A204.1 (cell line): ENCODE data around the gene C9orf43.
"Not testable (repeated sequence)": the region's sequence is repeated elsewhere in the genome, so short reads cannot be mapped to it uniquely, and the experiment has no call there.

Experiments
- FAIRE-seq: peaks from 2 replicates; lab custom pipeline; 2012; peaks lifted over from hg19 to GRCh38; lab: Jason Lieb, UNC

C9orf43 gene

DNA sequence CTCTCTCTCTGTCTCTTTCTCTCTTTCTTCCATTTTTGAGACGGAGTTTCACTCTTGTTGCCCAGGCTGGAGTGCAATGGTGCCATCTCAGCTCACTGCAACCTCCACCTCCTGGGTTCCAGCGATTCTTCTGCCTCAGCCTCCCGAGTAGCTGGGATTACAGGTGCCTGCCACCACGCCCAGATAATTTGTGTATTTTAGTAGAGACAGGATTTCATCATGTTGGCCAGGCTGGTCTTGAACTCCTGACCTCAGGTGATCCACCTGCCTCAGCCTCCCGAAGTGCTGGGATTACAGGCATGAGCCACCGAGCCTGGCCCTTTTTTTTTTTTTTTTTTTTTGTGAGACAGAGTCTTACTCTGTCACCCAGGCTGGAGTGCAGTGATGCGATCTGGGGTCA is 29.1 kb upstream of the C9orf43 start:
- not testable (repeated sequence) for FAIRE-seq

GRCh38 chr9:113381909-113382411 is 28.6 kb upstream of the C9orf43 start:
- FAIRE-seq, result no peak

GRCh38 chr9:113386571-113387393 is 23.8 kb upstream of the C9orf43 start:
- FAIRE-seq, result no peak

DNA sequence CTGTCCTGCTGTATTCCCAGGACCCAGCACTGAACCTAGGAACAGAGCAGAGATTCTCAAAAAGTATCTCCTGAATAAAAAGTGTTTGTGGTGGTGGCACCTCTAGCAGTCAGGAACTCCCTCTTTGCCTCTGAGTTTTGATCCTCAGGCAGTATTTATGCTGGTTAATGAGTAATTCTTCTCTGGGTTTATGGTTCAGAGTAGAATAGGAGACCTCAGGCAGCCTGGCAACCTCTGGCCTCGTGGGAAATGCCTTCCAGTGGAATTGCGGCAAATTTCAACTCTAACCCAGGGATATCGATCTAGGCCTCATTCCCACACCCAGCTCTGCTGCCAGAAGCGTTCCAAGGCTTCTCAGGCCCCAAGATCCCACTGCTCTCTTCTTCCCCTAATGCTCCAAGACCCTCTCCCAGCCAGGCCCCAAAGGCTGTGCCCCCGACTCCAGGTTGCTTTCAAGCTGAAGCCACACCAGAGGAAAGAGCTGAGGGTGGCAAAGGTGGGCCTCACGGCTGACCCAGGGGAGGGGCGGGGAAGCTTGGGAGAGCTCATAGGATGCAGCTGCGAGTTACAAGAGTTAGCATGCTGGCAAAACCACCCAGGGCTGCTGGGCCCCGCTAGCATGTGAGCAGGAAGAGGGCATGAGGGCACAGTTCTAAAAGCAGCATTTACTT is 22.9 kb upstream of the C9orf43 start:
- FAIRE-seq, result no peak

DNA sequence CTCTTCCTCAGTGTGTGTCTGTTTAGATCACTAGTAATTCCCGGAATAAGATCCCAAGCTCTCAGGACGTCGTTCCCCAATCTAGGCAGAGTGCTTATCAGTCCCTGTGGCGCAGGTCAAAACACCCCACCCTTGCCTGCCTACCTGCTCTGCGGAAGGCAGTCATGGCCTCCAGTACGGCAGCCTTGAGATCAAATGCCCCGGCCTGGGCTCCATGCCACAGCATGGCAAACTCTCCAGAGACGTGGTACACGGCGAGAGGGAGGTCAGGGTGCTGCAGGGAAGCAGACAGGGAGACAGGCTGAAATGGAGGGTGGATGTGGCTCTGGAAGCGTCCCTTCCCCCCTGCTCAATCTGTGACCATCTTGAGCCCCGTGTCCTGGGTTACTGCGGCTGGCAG is 21.7 kb upstream of the C9orf43 start:
- FAIRE-seq, result no peak

DNA sequence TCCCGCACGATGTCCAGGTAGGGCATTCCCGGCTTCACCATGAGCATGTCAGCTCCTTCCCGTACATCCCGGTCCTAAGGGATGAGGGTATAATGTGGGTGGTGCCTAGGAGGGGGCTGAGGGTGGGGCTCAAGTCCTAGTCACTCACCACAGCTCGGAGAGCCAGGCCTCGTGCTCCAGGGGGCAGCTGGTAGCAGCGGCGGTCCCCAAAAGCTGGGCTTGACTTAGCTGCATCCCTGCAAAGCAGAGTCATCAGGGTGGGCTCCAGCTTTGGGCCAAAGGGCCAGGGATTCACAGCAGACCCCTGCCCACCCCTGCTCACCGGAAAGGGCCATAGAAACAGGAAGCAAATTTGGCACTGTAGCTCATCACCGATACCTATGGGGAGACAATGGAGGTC is 21.1 kb upstream of the C9orf43 start:
- no peak for FAIRE-seq

GRCh38 chr9:113390192-113390960 is 20.2 kb upstream of the C9orf43 start:
- FAIRE-seq, result no peak

- FAIRE-seq, result no peak
Measured at GRCh38 chr9:113391917-113392316, 18.6 kb upstream of the C9orf43 start.

DNA sequence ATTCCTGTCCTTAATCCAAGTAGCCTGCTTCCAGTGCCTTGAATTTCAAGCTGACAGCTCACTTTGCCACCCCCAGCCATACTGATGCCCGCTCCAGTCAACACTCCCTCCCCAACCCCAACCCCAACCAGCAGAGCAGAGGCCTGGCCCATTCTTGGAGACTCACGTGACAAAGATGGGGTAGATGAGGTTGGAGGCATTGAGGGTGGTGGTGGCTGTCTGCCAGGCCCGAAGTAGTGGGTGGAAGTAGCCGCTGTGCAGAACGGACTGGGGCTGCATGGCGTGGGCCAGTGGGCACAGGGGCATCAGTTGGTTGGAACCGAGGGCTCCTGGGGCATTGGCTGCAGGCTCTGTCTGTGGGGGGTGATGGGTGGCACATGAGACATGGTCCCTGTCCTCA is 17.3 kb upstream of the C9orf43 start:
- FAIRE-seq, result no peak

- FAIRE-seq, result no peak
Measured at GRCh38 chr9:113395000-113395861, 15.3 kb upstream of the C9orf43 start.

GRCh38 chr9:113397203-113397631 is 13.3 kb upstream of the C9orf43 start:
- FAIRE-seq, result no peak

- FAIRE-seq, result no peak
Measured at GRCh38 chr9:113398796-113399195, 11.8 kb upstream of the C9orf43 start.

DNA sequence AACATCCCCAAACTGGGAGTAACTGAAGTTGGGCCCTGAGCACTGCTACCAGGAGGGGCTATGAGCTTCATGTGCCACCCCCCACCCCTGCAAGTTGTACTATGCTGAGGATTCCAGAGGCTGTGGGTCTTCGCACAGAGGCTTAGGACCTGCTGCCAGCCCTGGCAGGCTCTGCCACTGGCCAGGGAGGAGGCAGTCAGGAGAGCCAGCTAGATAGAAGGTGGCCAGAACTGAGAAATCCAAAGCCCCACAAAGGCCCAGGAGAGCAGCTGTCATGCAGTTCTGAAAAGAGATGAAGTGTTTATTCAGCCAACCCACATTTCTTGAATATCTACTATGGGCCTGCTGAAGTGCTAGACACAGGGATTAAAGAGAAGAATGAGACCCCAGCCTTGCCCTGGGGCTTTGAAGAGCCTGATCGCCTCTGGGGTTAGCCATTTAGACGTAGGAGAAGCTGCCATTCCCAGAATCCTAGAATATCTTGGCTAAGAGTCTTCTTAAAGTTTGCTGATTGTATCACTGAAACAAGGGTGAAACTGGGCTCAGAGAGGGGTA is 10.8 kb upstream of the C9orf43 start:
- FAIRE-seq, result no peak

- peak; percentile 93 for FAIRE-seq
Measured at GRCh38 chr9:113401027-113401792, 9.3 kb upstream of the C9orf43 start, which contains the start of gene ALAD. ALAD (minus strand) TSS chr9:113401284; CDS start chr9:113393559, 7,725 bp downstream.

- no peak for FAIRE-seq
Measured at GRCh38 chr9:113403646-113404045, 6.9 kb upstream of the C9orf43 start.

- not testable (repeated sequence) for FAIRE-seq
Measured at GRCh38 chr9:113406353-113406752, 4.2 kb upstream of the C9orf43 start.

DNA sequence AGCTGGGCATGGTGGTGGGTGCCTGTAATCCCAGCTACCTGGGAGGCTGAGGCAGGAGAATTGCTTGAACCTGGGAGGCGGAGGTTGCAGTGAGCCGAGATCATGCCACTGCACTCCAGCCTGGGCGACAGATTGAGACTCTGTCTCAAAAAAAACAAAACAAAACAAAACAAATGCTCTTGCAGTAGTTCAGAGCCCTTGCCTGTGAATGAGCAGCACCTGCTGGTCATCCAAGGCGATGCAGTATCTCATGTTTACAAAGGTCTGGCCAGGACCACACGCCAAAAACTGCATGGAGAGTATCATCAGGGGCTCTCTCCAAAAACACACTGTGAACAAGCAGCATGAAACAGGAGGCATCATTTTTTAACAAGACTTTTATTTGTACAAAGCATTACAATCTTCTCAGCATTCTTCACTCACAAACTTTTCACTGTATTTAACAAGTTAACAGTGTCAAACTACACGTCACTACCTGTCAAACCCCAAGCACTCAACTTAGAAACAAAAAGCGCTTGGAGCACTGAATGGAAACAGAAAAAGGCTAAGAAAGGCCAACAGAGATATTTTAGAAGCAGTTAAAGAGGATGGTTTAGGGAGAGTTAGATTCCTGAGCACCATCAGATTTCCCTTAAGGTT is 3.6 kb upstream of the C9orf43 start:
- not testable (repeated sequence) for FAIRE-seq

DNA sequence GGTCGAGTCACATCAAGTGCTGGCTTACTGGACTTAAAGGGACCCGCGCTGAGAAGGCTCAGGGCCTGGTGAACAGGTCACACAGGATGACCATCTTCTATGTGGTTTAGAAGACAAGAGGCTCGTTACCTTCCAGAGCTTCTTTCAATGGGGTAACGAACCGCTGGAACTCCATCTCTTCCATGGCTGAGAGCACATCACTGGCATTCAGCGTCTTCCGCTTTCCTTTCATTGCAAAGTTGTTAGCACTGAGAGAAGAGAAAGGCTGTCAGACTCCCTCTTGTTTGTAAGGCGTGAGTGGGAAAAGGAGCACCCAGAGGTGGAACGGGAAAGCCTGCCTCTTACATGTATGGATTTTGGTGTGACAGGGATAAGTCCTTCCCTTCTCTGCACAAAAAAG is 1.1 kb upstream of the C9orf43 start:
- no peak for FAIRE-seq

- FAIRE-seq, result no peak
Measured at GRCh38 chr9:113409883-113410206, 702 bp upstream of the C9orf43 start.

- no peak for FAIRE-seq
Measured at GRCh38 chr9:113416149-113416721, 5.7 kb downstream of the C9orf43 start.
